GM21723 (cell line): Measurements from ENCODE around the gene NIN.
A peak's percentile ranks its signal among the peaks of the same experiment; 100 is the strongest.

Experiments
- ATAC-seq: cut with Tn5 transposase; IDR thresholded peaks from one replicate; pipeline ENCODE4 v1.9.1; 2021; ENCODE audit warnings: mild to moderate bottlenecking, moderate library complexity; ENCODE audit not compliant: unreplicated experiment

The NIN gene

GRCh38 chr14:50795142-50795541 is 35.8 kb downstream of the NIN start:
- no peak for ATAC-seq

GRCh38 chr14:50794068-50794645 is 36.8 kb downstream of the NIN start:
- ATAC-seq: no peak

- no peak for ATAC-seq
These were observed 38.3 kb downstream of the NIN start for GRCh38 chr14:50792634-50793068.

- no peak for ATAC-seq
These were observed 38.9 kb downstream of the NIN start for GRCh38 chr14:50792051-50792477.

- peak; percentile 35 for ATAC-seq
These were observed 39.8 kb downstream of the NIN start for GRCh38 chr14:50791201-50791600.

- peak; percentile 3 for ATAC-seq
These were observed 40.4 kb downstream of the NIN start for GRCh38 chr14:50790589-50790988.

GRCh38 chr14:50786751-50787464 is 44.1 kb downstream of the NIN start:
- ATAC-seq: no peak

GRCh38 chr14:50785457-50786063 is 45.4 kb downstream of the NIN start:
- no peak for ATAC-seq

GRCh38 chr14:50784683-50785456 is 46.1 kb downstream of the NIN start:
- ATAC-seq: no peak

GRCh38 chr14:50783563-50783962 is 47.4 kb downstream of the NIN start:
- ATAC-seq: no peak

- ATAC-seq: no peak
These were observed 50.6 kb downstream of the NIN start for GRCh38 chr14:50780393-50780792.

- no peak for ATAC-seq
These were observed 52.1 kb downstream of the NIN start for GRCh38 chr14:50778721-50779483.

- ATAC-seq: no peak
These were observed 54.4 kb downstream of the NIN start for GRCh38 chr14:50776522-50776921.

- ATAC-seq: no peak
These were observed 55.6 kb downstream of the NIN start for GRCh38 chr14:50775357-50775756.

- ATAC-seq: no peak
These were observed 56.3 kb downstream of the NIN start for GRCh38 chr14:50774542-50775267.

GRCh38 chr14:50773632-50774541 is 57.1 kb downstream of the NIN start:
- no peak for ATAC-seq

- no peak for ATAC-seq
These were observed 58.5 kb downstream of the NIN start for GRCh38 chr14:50772412-50772811.

GRCh38 chr14:50770586-50770985 is 60.4 kb downstream of the NIN start:
- ATAC-seq: no peak

GRCh38 chr14:50769863-50770500 is 61.0 kb downstream of the NIN start:
- no peak for ATAC-seq
